OCI-LY1 (cell line): ENCODE data around the gene ZNF800.

Experiments
- H2AFZ ChIP-seq: fragments of 200-600 bp; sonication (generic), shearing (Covaris generic); 2 replicates; pipeline ENCODE4 v1.6.0; 2014; ENCODE audit warnings: antibody characterized with exemption, mild to moderate bottlenecking, low read length
- H3F3A ChIP-seq: fragments of 200-600 bp; sonication (generic), shearing (Covaris generic); 2 replicates; pipeline ENCODE4 v1.6.0; 2014; ENCODE audit warnings: mild to moderate bottlenecking, antibody characterized with exemption, low read length, moderate library complexity; ENCODE audit not compliant: insufficient read depth
- H3K27ac ChIP-seq: fragments of 200-600 bp; sonication (generic); 2 replicates; pipeline ENCODE4 v1.5.1; 2014; ENCODE audit warnings: low read length, mixed run types, mild to moderate bottlenecking, low read depth; ENCODE audit not compliant: poor library complexity, severe bottlenecking
- H3K27me3 ChIP-seq: fragments of 200-600 bp; sonication (generic); 2 replicates; pipeline ENCODE4 v1.6.0; 2014; ENCODE audit warnings: antibody characterized with exemption, mild to moderate bottlenecking, low read length, moderate library complexity; ENCODE audit not compliant: insufficient read depth
- H3K36me3 ChIP-seq: fragments of 200-600 bp; sonication (generic); 2 replicates; pipeline ENCODE4 v1.6.1; 2014; ENCODE audit warnings: mild to moderate bottlenecking, antibody characterized with exemption, low read length, moderate library complexity, mixed read lengths; ENCODE audit not compliant: insufficient read depth
- H3K4me1 ChIP-seq: fragments of 200-600 bp; sonication (generic); 2 replicates; pipeline ENCODE4 v1.5.1; 2014; ENCODE audit warnings: mild to moderate bottlenecking, low read length, moderate library complexity; ENCODE audit not compliant: insufficient read depth, severe bottlenecking
- H3K4me2 ChIP-seq: fragments of 200-600 bp; sonication (generic), shearing (Covaris generic); 2 replicates; pipeline ENCODE4 v1.6.1; 2014; ENCODE audit warnings: low read length
- H3K4me3 ChIP-seq: fragments of 200-600 bp; sonication (generic); 2 replicates; pipeline ENCODE4 v1.5.1; 2014; ENCODE audit warnings: low read length, low read depth, mild to moderate bottlenecking, mixed read lengths; ENCODE audit not compliant: poor library complexity, severe bottlenecking
- H3K79me2 ChIP-seq: fragments of 200-600 bp; shearing (Covaris generic); 2 replicates; pipeline ENCODE4 v1.6.1; 2016; ENCODE audit warnings: mixed run types, low read length, mixed read lengths; ENCODE audit not compliant: insufficient read depth
- H3K9ac ChIP-seq: fragments of 200-600 bp; sonication (generic), shearing (Covaris generic); 2 replicates; pipeline ENCODE4 v1.6.1; 2014; ENCODE audit warnings: mild to moderate bottlenecking, low read length, mixed read lengths
- H3K9me2 ChIP-seq: fragments of 200-600 bp; sonication (generic), shearing (Covaris generic); 2 replicates; pipeline ENCODE4 v1.6.1; 2014; ENCODE audit warnings: low read depth, mild to moderate bottlenecking, low read length, mixed read lengths
- H3K9me3 ChIP-seq: fragments of 200-600 bp; shearing (Covaris generic); 2 replicates; pipeline ENCODE4 v1.6.1; 2014; ENCODE audit warnings: low read length, mixed read lengths
- H4K20me1 ChIP-seq: fragments of 200-600 bp; sonication (generic), shearing (Covaris generic); 2 replicates; pipeline ENCODE4 v1.6.0; 2016; ENCODE audit warnings: mild to moderate bottlenecking, low read length; ENCODE audit not compliant: insufficient read depth
- EZH2 ChIP-seq: fragments of 200-600 bp; sonication (generic), shearing (Covaris generic); IDR thresholded peaks from 2 replicates; pipeline ENCODE4 v1.8.0; 2017; ENCODE audit warnings: borderline replicate concordance, mixed run types, mild to moderate bottlenecking, antibody characterized with exemption, low read length, moderate library complexity, mixed read lengths
- TF ChIP-seq, protein P1 (sequence below): fragments of 200-600 bp; sonication (generic), shearing (Covaris generic); IDR thresholded peaks from 2 replicates; pipeline ENCODE4 v1.5.1; 2017; ENCODE audit warnings: mild to moderate bottlenecking, antibody characterized with exemption, low read length, moderate library complexity, mixed read lengths

Gene ZNF800

DNA sequence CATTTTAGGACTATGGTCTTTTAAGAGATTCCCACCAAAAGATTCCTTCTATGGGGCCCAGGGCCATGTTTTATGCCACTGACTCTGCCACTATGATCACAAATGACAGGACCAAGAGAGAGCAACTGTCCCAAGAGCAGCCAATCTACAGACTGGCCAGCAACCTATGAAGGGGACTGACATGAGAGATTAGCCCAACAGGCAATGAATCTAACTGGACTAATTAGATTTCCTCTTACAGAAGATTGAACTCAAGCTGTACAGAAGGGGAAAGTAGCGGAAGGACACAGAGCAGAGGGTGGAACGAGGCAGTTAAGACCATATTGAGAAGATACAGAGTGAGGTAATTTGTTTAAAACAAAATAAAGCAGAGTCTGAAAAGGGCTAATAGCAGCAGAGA is 25.8 kb downstream of the ZNF800 start:
- Histone ChIP-seq H3K4me2 (no peak overlapping the region), H3K36me3 (peaks cover 96% of the 10 kb centered on the region), H3K9me2 (no peaks in the 10 kb centered on the region), H3F3A (no peaks in the 10 kb centered on the region), H3K27ac (no peak overlapping the region), H3K9ac (no peak overlapping the region), H3K27me3 (no peaks in the 10 kb centered on the region), H3K9me3 (no peaks in the 10 kb centered on the region), H2AFZ (no peak overlapping the region), H3K4me1 (no peaks in the 10 kb centered on the region), H3K4me3 (no peak overlapping the region), H4K20me1 (peaks cover 5% of the 10 kb centered on the region; the same call in 1 of the 2 replicates), H3K79me2 (peaks cover 24% of the 10 kb centered on the region)
- TF ChIP-seq EZH2, result no peak
- TF ChIP-seq, protein P1, sequence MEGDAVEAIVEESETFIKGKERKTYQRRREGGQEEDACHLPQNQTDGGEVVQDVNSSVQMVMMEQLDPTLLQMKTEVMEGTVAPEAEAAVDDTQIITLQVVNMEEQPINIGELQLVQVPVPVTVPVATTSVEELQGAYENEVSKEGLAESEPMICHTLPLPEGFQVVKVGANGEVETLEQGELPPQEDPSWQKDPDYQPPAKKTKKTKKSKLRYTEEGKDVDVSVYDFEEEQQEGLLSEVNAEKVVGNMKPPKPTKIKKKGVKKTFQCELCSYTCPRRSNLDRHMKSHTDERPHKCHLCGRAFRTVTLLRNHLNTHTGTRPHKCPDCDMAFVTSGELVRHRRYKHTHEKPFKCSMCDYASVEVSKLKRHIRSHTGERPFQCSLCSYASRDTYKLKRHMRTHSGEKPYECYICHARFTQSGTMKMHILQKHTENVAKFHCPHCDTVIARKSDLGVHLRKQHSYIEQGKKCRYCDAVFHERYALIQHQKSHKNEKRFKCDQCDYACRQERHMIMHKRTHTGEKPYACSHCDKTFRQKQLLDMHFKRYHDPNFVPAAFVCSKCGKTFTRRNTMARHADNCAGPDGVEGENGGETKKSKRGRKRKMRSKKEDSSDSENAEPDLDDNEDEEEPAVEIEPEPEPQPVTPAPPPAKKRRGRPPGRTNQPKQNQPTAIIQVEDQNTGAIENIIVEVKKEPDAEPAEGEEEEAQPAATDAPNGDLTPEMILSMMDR, result no peak

DNA sequence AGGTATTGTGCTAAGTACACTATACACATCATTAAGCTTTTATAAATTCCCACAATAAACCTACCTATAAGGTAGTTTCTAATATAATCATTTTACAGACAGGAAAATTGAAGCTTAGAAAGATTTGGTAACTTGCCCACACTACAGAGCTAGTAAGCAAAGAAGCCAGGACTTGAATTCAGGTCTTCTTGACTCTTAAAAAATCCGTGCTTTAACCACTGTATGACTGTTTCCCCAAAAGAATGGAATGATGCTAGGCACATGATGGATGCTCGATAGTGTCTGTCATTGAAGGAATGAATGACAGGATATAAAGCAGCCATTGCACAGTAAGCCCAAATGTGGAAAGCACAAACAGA is 26.6 kb downstream of the ZNF800 start:
- Histone ChIP-seq H3K4me1 (no peaks in the 10 kb centered on the region), H2AFZ (no peak overlapping the region), H3K79me2 (peaks cover 17% of the 10 kb centered on the region), H3K27ac (no peak overlapping the region), H3K27me3 (no peaks in the 10 kb centered on the region), H3K9me2 (no peaks in the 10 kb centered on the region), H3K36me3 (peaks cover 96% of the 10 kb centered on the region), H3K9me3 (no peaks in the 10 kb centered on the region), H3K4me2 (no peak overlapping the region), H4K20me1 (peaks cover 5% of the 10 kb centered on the region; the same call in 1 of the 2 replicates), H3F3A (no peaks in the 10 kb centered on the region), H3K4me3 (no peak overlapping the region), H3K9ac (no peak overlapping the region)
- no peak for TF ChIP-seq EZH2
- TF ChIP-seq, protein P1, result no peak

DNA sequence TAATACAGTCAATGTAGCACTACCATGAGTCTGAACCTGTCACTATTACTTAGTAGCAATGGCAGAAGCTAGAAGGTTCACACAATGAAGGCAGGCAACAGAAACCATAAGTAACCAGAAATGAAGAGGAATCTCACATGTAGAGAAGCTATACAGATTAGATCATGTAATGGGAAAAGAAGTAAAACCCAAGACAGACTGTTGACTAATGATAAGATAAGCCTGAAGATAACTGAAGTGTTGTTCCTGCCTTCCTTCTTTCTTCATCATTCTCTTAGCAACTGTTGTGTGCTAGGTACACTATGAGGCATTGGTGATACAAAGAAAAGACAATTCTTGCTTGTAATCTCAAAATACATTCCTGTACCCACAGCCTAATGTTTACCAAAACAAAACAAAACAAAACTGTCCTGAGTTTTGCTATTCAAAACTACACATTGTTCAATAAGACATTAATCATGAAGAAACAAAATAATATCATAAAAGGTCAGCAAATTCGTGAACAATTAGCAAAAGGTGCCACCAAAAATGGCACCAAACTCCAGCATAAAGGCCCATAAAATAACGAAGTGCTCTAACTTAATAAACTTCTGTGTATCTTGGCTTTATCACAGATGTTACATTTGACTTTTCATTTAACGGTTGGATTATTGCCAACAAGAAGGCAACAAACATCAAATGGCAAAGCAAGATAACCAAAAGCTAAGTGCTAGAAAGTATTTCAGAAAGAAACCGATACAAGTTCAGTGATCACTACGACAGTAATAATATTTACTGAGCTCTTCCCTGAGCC is 27.1 kb downstream of the ZNF800 start:
- Histone ChIP-seq H3K4me1 (no peaks in the 10 kb centered on the region), H3K9me3 (no peaks in the 10 kb centered on the region), H3K9ac (no peak overlapping the region), H3K27ac (no peak overlapping the region), H3K36me3 (peaks cover 96% of the 10 kb centered on the region), H3K9me2 (no peaks in the 10 kb centered on the region), H3K27me3 (no peaks in the 10 kb centered on the region), H3K79me2 (peaks cover 11% of the 10 kb centered on the region), H3K4me2 (no peak overlapping the region), H3F3A (no peaks in the 10 kb centered on the region), H4K20me1 (peaks cover 2% of the 10 kb centered on the region; the same call in 1 of the 2 replicates), H2AFZ (no peak overlapping the region), H3K4me3 (no peak overlapping the region)
- TF ChIP-seq EZH2, result no peak
- TF ChIP-seq, protein P1, result no peak
